AG04449 (cell line): Measurements from ENCODE around the gene GLIPR1.
"Not testable (repeated sequence)": the region's sequence is repeated elsewhere in the genome, so short reads cannot be mapped to it uniquely, and the experiment has no call there.

Experiments used
- CTCF ChIA-PET: fragments of 350-600 bp; formaldehyde crosslinking; extraction: SDS; loops from one replicate; lab custom pipeline; 2021; ENCODE audit warnings: antibody characterized with exemption; lab: Yijun Ruan, JAX
- POLR2A ChIA-PET: fragments of 400-600, 350-600 bp; formaldehyde crosslinking; extraction: SDS; loops from one replicate; lab custom pipeline; 2020; ENCODE audit warnings: antibody characterized with exemption, inconsistent platforms; lab: Yijun Ruan, JAX
- DNase-seq: peaks from one replicate; pipeline ENCODE4 v3.0.0-alpha.2; 2010; ENCODE audit warnings: low read depth, low spot score
- H3K4me3 ChIP-seq: 2 replicates; pipeline ENCODE4 v1.5.1; 2011; ENCODE audit warnings: low read depth, mild to moderate bottlenecking, control low read depth, low read length
- CTCF ChIP-seq: IDR thresholded peaks from one replicate; pipeline ENCODE4 v1.5.1; 2011; ENCODE audit warnings: mild to moderate bottlenecking, moderate library complexity, low read length, control low read depth, inconsistent platforms; ENCODE audit not compliant: insufficient read depth; ENCODE audit errors: missing control alignments

The GLIPR1 gene

DNA sequence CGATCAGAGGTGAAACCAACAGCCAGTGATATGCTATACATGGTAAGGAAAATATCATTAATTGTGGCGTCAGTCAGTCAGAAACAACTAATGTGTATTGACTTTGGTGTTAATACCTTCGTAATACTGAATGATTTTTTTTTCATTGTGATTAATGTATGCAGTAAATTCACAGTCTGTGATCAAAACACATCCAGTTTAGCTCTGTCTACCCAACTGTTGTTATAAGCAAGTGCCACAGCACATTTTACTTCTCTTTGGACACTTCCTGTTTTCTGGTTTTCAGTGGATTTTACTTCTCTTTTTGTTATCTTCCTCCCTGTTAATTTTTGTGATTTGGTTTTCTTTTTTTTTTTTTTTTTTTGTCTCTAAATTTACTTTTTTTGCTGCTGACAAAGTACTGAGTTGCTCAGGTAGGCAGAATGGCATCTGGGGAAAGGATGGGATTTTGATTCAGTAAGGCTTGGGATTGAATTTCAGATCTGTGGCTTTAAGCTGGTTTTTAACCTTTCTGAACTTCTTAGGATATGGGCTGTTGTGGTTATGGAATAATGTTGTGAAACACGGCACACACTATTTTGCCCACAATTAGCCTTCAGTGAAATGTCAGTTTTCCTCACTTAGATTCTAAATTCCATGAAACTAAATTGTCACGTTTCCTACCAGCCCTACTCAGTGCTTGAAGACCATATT, 604 bp downstream of the GLIPR1 start:
- ChIA-PET POLR2A (interaction anchor here (0.7 to 2.1 kb wide), 6 partner anchors 31 to 550 kb away, joined by 4 to 11 read pairs (median 8); partner anchors contain the start of genes GLIPR1L1, GLIPR1L2, KRR1 and PHLDA1), CTCF (interaction anchor here (1.0 to 14.9 kb wide), 5 partner anchors 8 to 148 kb away, joined by 3 to 145 read pairs (median 81); partner anchors contain the start of genes CAPS2, GLIPR1L1 and GLIPR1L2)
- TF ChIP-seq CTCF: no peak
- DNase-seq: no peak
- peak overlapping the region; percentile 56 for H3K4me3 ChIP-seq

- ChIA-PET POLR2A (interaction anchor here (0.7 to 2.1 kb wide), 3 partner anchors 30 to 138 kb away, joined by 4 to 11 read pairs (median 7); partner anchors contain the start of genes GLIPR1L2 and KRR1), CTCF (interaction anchor here (9.9 to 14.9 kb wide), 3 partner anchors 16 to 149 kb away, joined by 81 to 145 read pairs (median 86); partner anchors contain the start of genes CAPS2, GLIPR1L1 and GLIPR1L2)
Observed at GRCh38 chr12:75481774-75482173, 1.2 kb downstream of the GLIPR1 start.

GRCh38 chr12:75482646-75483045, 2.1 kb downstream of the GLIPR1 start:
- ChIA-PET CTCF (interaction anchor here (1.0 to 14.9 kb wide), 7 partner anchors 9 to 150 kb away, joined by 3 to 145 read pairs (median 20); partner anchors contain the start of genes CAPS2, GLIPR1L1, GLIPR1L2 and KRR1), POLR2A (no interaction called here)
- no peak for DNase-seq
- TF ChIP-seq CTCF: no peak
- peak overlapping the region; percentile 56 for H3K4me3 ChIP-seq

More at GRCh38 chr12:75481774-75482173, 1.2 kb downstream of the GLIPR1 start:
- DNase-seq: no peak
- no peak for TF ChIP-seq CTCF
- peak overlapping the region; percentile 56 for H3K4me3 ChIP-seq

- ChIA-PET POLR2A (interaction anchor here (0.9 kb wide), 2 partner anchors 28 to 149 kb away, joined by 3 read pairs; partner anchors contain the start of gene KRR1), CTCF (interaction anchor here (0.9 to 14.9 kb wide), 11 partner anchors 14 to 794 kb away, joined by 3 to 145 read pairs (median 14); partner anchors contain the start of genes CAPS2, GLIPR1L1, GLIPR1L2 and KRR1)
- no peak for DNase-seq
- H3K4me3 ChIP-seq: peak overlapping the region; percentile 56
- TF ChIP-seq CTCF: no peak
Observed at GRCh38 chr12:75483431-75483830, 2.9 kb downstream of the GLIPR1 start.

DNA sequence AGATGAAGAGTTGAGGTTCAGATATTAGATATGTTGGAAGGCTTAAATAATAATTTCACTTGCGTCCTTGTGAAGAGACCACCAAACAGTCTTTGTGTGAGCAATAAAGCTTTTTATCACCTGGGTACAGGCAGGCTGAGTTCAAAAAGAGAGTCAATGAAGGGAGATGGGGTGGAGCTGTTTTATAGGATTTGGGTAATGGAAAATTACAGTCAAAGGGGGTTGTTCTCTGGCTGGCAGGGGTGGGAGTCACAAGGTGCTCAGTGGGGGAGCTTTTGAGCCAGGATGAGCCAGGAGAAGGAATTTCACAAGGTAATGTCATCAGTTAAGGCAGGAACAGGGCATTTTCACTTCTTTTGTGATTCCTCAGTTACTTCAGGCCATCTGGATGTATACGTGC, 3.9 kb downstream of the GLIPR1 start:
- peak overlapping the region; percentile 27; the same call in 1 of the 2 replicates for H3K4me3 ChIP-seq
- POLR2A ChIA-PET: interaction anchor here (1.5 kb wide), 1 partner anchor 547 kb away, joined by 5 read pairs; the partner anchor contains the start of gene PHLDA1
- CTCF ChIA-PET: interaction anchor here (0.8 to 14.9 kb wide), 24 partner anchors 11 to 795 kb away, joined by 3 to 145 read pairs (median 5); partner anchors contain the start of genes CAPS2, GLIPR1L1, GLIPR1L2 and KRR1
- not testable (repeated sequence) for DNase-seq

- no peak for TF ChIP-seq CTCF
- H3K4me3 ChIP-seq: no peak overlapping the region
- DNase-seq: no peak
- POLR2A ChIA-PET: no interaction called here
- CTCF ChIA-PET: interaction anchor here (1.0 to 14.9 kb wide), 8 partner anchors 8 to 798 kb away, joined by 3 to 145 read pairs (median 12); partner anchors contain the start of genes CAPS2, GLIPR1L1 and GLIPR1L2
Observed at GRCh38 chr12:75487308-75487707, 6.8 kb downstream of the GLIPR1 start.
